ENCODE data around the gene NELFB.

DNA sequence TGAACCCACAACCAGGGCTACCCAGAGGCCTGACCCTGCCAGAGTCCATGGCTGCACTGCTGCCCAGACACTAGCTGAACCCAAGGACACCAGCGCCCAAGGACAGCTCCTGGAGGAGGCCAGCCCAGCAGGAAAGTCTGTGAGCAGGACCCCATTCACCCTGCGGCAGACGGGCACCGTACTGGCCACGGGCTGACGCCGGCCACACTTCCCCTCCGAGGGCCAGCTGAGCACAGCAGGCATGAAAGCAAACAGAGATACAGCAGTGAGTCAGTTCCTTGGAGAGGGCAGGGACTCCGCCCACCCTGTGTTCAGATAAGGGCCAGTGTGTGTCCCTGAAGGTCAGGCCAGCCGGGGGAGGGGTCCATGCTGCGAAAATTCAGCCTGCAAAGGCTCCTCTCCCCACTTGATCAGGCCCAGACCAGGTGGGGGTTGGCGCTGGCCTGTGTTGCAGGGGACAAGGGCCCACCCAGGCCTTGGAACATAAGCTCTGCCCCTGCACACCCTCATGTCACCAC, 36.3 kb upstream of the NELFB start:
- TF ChIP-seq, protein P1, sequence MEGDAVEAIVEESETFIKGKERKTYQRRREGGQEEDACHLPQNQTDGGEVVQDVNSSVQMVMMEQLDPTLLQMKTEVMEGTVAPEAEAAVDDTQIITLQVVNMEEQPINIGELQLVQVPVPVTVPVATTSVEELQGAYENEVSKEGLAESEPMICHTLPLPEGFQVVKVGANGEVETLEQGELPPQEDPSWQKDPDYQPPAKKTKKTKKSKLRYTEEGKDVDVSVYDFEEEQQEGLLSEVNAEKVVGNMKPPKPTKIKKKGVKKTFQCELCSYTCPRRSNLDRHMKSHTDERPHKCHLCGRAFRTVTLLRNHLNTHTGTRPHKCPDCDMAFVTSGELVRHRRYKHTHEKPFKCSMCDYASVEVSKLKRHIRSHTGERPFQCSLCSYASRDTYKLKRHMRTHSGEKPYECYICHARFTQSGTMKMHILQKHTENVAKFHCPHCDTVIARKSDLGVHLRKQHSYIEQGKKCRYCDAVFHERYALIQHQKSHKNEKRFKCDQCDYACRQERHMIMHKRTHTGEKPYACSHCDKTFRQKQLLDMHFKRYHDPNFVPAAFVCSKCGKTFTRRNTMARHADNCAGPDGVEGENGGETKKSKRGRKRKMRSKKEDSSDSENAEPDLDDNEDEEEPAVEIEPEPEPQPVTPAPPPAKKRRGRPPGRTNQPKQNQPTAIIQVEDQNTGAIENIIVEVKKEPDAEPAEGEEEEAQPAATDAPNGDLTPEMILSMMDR (IDR thresholded peaks at IDR 0.05), result no peak
- TF ChIP-seq POLR2A (IDR thresholded peaks at IDR 0.05), result peak; percentile 64

Measured in transverse colon (tissue), 3 donors.